HG03159 (cell line): Measurements from ENCODE around the gene RPL21.
"Not testable (repeated sequence)": the region's sequence is repeated elsewhere in the genome, so short reads cannot be mapped to it uniquely, and the experiment has no call there.

Experiments used
- ATAC-seq: cut with Tn5 transposase; IDR thresholded peaks from one replicate; pipeline ENCODE4 v1.9.1; 2021; ENCODE audit warnings: mild to moderate bottlenecking, moderate library complexity; ENCODE audit not compliant: unreplicated experiment

RPL21 gene

GRCh38 chr13:27251166-27252091 lies at the start of gene RPL21:
RPL21 (plus strand) TSS chr13:27251558; CDS start chr13:27253777, 2,219 bp downstream.
- ATAC-seq: peak; percentile 93

GRCh38 chr13:27201661-27202060 lies 49.7 kb upstream of the RPL21 start:
- ATAC-seq: no peak

- ATAC-seq: no peak
Observed at GRCh38 chr13:27203186-27203585, 48.2 kb upstream of the RPL21 start.

- ATAC-seq: no peak
Observed at GRCh38 chr13:27203854-27204253, 47.5 kb upstream of the RPL21 start.

- no peak for ATAC-seq
Observed at GRCh38 chr13:27208514-27208913, 42.8 kb upstream of the RPL21 start.

- no peak for ATAC-seq
Observed at GRCh38 chr13:27211271-27211670, 40.1 kb upstream of the RPL21 start.

GRCh38 chr13:27211771-27212364 lies 39.5 kb upstream of the RPL21 start:
- ATAC-seq: no peak

GRCh38 chr13:27213386-27213785 lies 38.0 kb upstream of the RPL21 start:
- not testable (repeated sequence) for ATAC-seq

- not testable (repeated sequence) for ATAC-seq
Observed at GRCh38 chr13:27217791-27218190, 33.6 kb upstream of the RPL21 start.

GRCh38 chr13:27218861-27219260 lies 32.5 kb upstream of the RPL21 start:
- ATAC-seq: not testable (repeated sequence)

GRCh38 chr13:27219611-27220010 lies 31.7 kb upstream of the RPL21 start:
- ATAC-seq: no peak

GRCh38 chr13:27222100-27222499 lies 29.3 kb upstream of the RPL21 start:
- not testable (repeated sequence) for ATAC-seq

- no peak for ATAC-seq
Observed at GRCh38 chr13:27226991-27227390, 24.4 kb upstream of the RPL21 start.

- no peak for ATAC-seq
Observed at GRCh38 chr13:27228131-27228530, 23.2 kb upstream of the RPL21 start.

- ATAC-seq: no peak
Observed at GRCh38 chr13:27229642-27230041, 21.7 kb upstream of the RPL21 start.

GRCh38 chr13:27233964-27234363 lies 17.4 kb upstream of the RPL21 start:
- no peak for ATAC-seq

GRCh38 chr13:27236478-27236877 lies 14.9 kb upstream of the RPL21 start:
- ATAC-seq: no peak

- no peak for ATAC-seq
Observed at GRCh38 chr13:27242702-27243101, 8.7 kb upstream of the RPL21 start.

GRCh38 chr13:27245610-27246009 lies 5.7 kb upstream of the RPL21 start:
- ATAC-seq: no peak

GRCh38 chr13:27250833-27251165 lies 559 bp upstream of the RPL21 start:
- ATAC-seq: no peak

GRCh38 chr13:27252467-27252866 lies 1.1 kb downstream of the RPL21 start:
- no peak for ATAC-seq

GRCh38 chr13:27257233-27257568 lies 5.8 kb downstream of the RPL21 start:
- ATAC-seq: no peak
